ENCODE data around the gene SPATA46. TPM values are rescaled to one million over a fixed set of nuclear protein-coding genes. Genes with fewer than 3 reads are reported as not detected.

Gene SPATA46
- total RNA-seq, 1 experiment from 2014 or later, result not detected

- Histone ChIP-seq H3K9me3 (ENCODE audit: control insufficient read depth in 1 of 2, insufficient read depth in 1 of 2, low read depth in 1 of 2, low read length in 2 of 2) (no peaks in the 10 kb centered on the region), H3K79me2 (ENCODE audit: insufficient read depth, low read length) (no peaks in the 10 kb centered on the region), H2AFZ (ENCODE audit: low read depth, low read length, poor library complexity, severe bottlenecking) (no peak overlapping the region), H3K4me1 (ENCODE audit: control insufficient read depth in 1 of 2, insufficient read depth in 2 of 2, low read length in 2 of 2) (peaks cover 22 to 30% of the 10 kb centered on the region in 2 experiments), H3K4me2 (ENCODE audit: low read length) (no peak overlapping the region), H4K20me1 (ENCODE audit: insufficient read depth) (no peaks in the 10 kb centered on the region), H3K9me2 (ENCODE audit: insufficient read depth) (no peaks in the 10 kb centered on the region), H3K27ac (ENCODE audit: low read depth, low read length) (no peak overlapping the region), H3K9ac (ENCODE audit: low read length) (no peak overlapping the region), H3K27me3 (ENCODE audit: insufficient read depth, low read length) (no peaks in the 10 kb centered on the region), H3K36me3 (ENCODE audit: control insufficient read depth in 1 of 2, insufficient read depth in 2 of 2, low read length in 2 of 2) (no peaks in the 10 kb centered on the region), H3K4me3 (replicated peaks in 1 of 2; ENCODE audit: low read depth in 1 of 2, low read length in 2 of 2) (no peak overlapping the region)
- DNase-seq (ENCODE audit: low read depth, low spot score) (no peak), ATAC-seq (no peak)
- TF ChIP-seq, protein P1, sequence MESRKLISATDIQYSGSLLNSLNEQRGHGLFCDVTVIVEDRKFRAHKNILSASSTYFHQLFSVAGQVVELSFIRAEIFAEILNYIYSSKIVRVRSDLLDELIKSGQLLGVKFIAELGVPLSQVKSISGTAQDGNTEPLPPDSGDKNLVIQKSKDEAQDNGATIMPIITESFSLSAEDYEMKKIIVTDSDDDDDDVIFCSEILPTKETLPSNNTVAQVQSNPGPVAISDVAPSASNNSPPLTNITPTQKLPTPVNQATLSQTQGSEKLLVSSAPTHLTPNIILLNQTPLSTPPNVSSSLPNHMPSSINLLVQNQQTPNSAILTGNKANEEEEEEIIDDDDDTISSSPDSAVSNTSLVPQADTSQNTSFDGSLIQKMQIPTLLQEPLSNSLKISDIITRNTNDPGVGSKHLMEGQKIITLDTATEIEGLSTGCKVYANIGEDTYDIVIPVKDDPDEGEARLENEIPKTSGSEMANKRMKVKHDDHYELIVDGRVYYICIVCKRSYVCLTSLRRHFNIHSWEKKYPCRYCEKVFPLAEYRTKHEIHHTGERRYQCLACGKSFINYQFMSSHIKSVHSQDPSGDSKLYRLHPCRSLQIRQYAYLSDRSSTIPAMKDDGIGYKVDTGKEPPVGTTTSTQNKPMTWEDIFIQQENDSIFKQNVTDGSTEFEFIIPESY (IDR thresholded peaks at IDR 0.05; ENCODE audit: extremely low read depth, insufficient replicate concordance, low read length), result no peak
- TF ChIP-seq, protein P2, sequence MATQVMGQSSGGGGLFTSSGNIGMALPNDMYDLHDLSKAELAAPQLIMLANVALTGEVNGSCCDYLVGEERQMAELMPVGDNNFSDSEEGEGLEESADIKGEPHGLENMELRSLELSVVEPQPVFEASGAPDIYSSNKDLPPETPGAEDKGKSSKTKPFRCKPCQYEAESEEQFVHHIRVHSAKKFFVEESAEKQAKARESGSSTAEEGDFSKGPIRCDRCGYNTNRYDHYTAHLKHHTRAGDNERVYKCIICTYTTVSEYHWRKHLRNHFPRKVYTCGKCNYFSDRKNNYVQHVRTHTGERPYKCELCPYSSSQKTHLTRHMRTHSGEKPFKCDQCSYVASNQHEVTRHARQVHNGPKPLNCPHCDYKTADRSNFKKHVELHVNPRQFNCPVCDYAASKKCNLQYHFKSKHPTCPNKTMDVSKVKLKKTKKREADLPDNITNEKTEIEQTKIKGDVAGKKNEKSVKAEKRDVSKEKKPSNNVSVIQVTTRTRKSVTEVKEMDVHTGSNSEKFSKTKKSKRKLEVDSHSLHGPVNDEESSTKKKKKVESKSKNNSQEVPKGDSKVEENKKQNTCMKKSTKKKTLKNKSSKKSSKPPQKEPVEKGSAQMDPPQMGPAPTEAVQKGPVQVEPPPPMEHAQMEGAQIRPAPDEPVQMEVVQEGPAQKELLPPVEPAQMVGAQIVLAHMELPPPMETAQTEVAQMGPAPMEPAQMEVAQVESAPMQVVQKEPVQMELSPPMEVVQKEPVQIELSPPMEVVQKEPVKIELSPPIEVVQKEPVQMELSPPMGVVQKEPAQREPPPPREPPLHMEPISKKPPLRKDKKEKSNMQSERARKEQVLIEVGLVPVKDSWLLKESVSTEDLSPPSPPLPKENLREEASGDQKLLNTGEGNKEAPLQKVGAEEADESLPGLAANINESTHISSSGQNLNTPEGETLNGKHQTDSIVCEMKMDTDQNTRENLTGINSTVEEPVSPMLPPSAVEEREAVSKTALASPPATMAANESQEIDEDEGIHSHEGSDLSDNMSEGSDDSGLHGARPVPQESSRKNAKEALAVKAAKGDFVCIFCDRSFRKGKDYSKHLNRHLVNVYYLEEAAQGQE (IDR thresholded peaks at IDR 0.05; ENCODE audit: low read depth), result no peak
- TF ChIP-seq EGR1 (IDR thresholded peaks at IDR 0.05; ENCODE audit: low read depth) (no peak), ZNF274 (IDR thresholded peaks at IDR 0.05; ENCODE audit: low read depth, low read length) (no peak), ZFX (IDR thresholded peaks at IDR 0.05) (no peak), EZH2phosphoT487 (IDR thresholded peaks at IDR 0.05; ENCODE audit: borderline replicate concordance) (no peak), RAD21 (IDR thresholded peaks at IDR 0.05; ENCODE audit: low read depth) (no peak), FOSL1 (IDR thresholded peaks at IDR 0.05; ENCODE audit: low read depth) (no peak), POLR2AphosphoS5 (IDR thresholded peaks at IDR 0.05; ENCODE audit: low read depth, low read length) (no peak), CBX3 (IDR thresholded peaks at IDR 0.05; ENCODE audit: low read depth) (no peak), CEBPB (IDR thresholded peaks at IDR 0.05; ENCODE audit: low read depth) (no peak), YY1 (IDR thresholded peaks at IDR 0.05; ENCODE audit: extremely low read depth, insufficient replicate concordance, low read depth, low read length) (no peak), EZH2 (IDR thresholded peaks at IDR 0.05) (no peak), ATF3 (IDR thresholded peaks at IDR 0.05) (no peak)
- TF ChIP-seq, protein P3, sequence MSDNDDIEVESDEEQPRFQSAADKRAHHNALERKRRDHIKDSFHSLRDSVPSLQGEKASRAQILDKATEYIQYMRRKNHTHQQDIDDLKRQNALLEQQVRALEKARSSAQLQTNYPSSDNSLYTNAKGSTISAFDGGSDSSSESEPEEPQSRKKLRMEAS (IDR thresholded peaks at IDR 0.05), result no peak
- ChIA-PET CTCF (no interaction called here), RAD21 (ENCODE audit: low non-redundant PET in 1 of 2, low total read pairs in 2 of 2, uncharacterized antibody in 2 of 2, unreplicated experiment in 2 of 2) (no interaction called here), POLR2A (no interaction called here)
- intact Hi-C loops (cut with micrococcal nuclease), result no loop called here
- no TSS peak for BruUV-seq (replicated peaks)
Observed at GRCh38 chr1:162385280-162385623, 8.6 kb upstream of the SPATA46 start.

Measured in HCT116 (cell line).